Measurements from ENCODE around the gene TMEM132A.
A peak's percentile ranks its signal among the peaks of the same experiment; 100 is the strongest.

TMEM132A gene

DNA sequence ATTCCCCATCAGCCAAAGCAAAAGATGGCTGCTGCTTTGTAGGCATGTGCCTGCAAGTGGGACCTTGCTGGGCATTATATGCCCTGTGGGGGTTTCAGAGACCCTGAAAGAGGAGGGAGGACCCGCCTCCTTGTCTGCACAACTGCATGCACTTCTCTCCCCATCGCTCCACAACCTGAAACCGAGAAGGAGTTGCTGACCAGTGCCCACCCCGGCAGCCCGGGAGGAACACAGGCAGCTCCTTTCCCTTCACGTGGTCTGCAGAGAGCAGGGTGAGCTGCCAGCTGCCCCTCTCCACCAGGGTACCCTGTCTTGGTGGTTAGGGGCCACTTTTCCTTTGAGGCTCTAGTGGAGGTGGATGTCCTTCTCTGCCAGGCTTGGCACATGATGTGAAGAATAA lies 1.4 kb upstream of the TMEM132A start:
- DNase-seq: no peak

GRCh38 chr11:60923326-60923725 lies 934 bp upstream of the TMEM132A start:
- no peak for DNase-seq

- no peak for DNase-seq
Measured at GRCh38 chr11:60923800-60924109, 505 bp upstream of the TMEM132A start.

- DNase-seq: no peak
Measured at GRCh38 chr11:60924906-60925853, 920 bp downstream of the TMEM132A start.

GRCh38 chr11:60925868-60926267 lies 1.6 kb downstream of the TMEM132A start:
- DNase-seq: no peak

GRCh38 chr11:60926500-60926899 lies 2.2 kb downstream of the TMEM132A start:
- DNase-seq: no peak

DNA sequence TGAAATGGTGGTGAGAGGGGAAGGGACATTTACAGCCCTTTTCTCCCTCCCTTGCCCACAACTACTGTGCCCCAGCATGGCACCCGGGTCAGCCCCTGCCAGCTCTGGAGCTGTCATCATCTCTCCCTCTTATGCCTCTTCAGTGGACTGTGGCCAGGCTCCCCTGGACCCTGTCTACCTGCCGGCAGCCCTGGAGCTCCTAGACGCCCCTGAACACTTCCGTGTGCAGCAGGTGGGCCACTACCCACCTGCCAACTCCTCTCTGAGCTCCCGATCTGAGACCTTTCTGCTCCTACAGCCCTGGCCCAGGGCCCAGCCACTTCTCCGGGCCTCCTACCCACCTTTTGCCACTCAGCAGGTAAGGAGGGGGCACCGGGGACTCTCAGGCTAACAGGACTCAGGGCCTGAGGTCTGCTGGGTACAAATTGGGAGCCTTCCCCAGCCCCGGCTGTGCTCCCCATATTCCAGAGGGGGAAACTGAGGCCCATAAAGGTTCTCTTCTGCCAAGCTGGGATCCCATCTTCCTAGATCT lies 2.9 kb downstream of the TMEM132A start:
- DNase-seq: no peak

GRCh38 chr11:60927600-60927999 lies 3.3 kb downstream of the TMEM132A start:
- DNase-seq: no peak

DNA sequence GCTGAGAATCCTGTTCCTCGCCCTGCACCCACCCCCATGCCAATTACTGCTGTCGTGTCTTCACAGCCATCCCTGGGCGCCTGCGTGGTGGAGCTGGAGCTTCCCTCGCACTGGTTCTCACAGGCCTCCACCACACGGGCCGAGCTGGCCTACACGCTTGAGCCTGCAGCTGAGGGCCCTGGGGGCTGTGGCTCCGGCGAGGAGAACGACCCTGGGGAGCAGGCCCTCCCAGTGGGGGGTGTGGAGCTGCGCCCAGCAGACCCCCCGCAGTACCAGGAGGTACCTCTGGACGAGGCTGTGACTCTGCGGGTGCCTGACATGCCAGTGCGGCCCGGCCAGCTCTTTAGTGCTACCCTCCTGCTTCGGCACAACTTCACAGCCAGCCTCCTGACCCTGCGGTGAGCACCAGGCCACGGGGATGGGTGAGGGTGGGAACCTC lies 4.3 kb downstream of the TMEM132A start:
- no peak for DNase-seq

GRCh38 chr11:60929764-60930163 lies 5.5 kb downstream of the TMEM132A start:
- DNase-seq: no peak

GRCh38 chr11:60930394-60930793 lies 6.1 kb downstream of the TMEM132A start:
- DNase-seq: no peak

DNA sequence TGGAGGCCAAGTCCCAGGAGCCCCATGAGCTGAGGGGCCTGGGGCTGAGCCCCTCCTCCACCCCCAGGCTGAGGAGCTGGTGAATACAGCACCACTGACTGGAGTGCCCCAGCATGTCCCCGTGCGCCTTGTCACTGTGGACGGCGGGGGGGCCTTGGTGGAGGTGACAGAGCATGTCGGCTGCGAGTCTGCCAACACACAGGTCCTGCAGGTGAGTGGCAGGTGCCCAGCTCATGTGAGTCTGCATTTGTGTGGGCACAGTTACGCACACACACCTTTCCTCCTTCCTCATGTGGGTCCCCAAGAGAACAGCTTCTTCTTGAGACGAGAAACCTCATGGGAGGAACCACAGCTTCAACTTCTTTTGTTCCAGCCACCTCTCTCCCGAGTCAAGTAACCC lies 7.7 kb downstream of the TMEM132A start:
- DNase-seq: peak in 1 of 2 donors; percentile 71

GRCh38 chr11:60932605-60933356 lies 8.5 kb downstream of the TMEM132A start:
- DNase-seq: no peak

GRCh38 chr11:60933416-60934123 lies 9.3 kb downstream of the TMEM132A start:
- no peak for DNase-seq

DNA sequence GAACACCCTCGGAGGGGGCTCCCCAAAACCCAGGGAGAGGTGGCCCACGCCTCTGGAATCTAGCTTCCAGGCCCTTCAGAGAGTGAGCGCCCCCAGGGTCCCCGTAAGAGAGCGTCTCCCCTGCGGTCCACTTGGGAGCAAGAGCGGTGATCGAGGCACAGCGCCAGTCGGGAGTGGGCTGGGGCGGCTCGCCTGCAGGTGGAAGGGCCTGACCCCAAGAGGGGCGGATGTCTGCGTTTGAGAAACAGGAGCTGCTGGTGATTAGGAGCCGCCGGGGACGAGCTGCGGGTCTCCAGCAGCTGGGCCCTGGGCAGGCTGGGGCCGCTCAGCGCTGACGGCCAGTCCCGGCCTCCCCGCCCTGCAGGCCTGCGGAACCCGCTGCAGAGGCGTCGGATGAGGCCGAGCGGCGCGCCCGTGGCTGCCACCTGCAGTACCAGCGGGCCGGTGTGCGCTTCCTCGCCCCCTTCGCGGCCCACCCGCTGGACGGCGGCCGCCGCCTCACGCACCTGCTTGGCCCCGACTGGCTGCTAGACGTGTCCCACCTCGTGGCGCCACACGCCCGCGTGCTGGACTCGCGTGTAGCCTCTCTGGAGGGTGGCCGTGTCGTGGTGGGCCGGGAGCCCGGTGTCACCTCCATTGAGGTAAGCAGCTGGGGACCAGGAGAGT lies 10.0 kb downstream of the TMEM132A start:
- no peak for DNase-seq

DNA sequence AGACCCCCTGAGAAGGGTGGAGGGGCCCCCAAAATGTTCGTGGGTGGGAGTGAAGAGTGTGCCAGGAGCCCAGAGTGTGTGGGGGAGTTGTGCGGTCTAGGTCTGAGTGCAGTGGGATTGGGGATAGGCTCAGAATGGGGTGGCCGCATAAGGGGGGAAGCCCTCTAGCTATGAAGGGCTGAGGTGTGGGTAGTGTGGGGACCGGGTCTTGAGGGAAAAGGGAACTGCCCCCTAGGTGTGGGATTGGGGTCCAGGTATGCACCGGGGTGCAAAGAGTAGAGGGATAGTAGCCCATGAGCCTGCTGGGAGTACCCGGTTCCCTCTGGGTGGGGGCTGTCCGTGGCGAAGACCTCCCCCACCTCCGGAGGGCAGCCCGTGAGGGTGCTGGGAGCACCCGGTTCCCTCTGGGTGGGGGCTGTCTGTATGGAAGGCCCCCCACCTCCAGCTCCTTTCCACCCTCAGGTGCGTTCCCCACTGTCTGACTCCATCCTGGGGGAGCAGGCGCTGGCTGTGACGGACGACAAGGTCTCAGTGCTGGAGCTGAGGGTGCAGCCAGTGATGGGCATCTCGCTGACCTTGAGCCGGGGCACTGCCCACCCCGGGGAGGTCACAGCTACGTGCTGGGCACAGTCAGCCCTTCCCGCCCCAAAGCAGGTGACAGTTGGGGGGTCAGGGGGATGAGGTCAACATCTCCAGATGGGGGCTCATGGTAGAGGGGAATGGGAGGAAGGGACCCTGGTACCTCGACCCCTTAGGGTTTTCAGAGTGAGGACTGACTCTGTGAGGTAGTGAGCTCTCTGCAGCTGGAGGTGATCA lies 10.7 kb downstream of the TMEM132A start:
- DNase-seq: no peak

DNA sequence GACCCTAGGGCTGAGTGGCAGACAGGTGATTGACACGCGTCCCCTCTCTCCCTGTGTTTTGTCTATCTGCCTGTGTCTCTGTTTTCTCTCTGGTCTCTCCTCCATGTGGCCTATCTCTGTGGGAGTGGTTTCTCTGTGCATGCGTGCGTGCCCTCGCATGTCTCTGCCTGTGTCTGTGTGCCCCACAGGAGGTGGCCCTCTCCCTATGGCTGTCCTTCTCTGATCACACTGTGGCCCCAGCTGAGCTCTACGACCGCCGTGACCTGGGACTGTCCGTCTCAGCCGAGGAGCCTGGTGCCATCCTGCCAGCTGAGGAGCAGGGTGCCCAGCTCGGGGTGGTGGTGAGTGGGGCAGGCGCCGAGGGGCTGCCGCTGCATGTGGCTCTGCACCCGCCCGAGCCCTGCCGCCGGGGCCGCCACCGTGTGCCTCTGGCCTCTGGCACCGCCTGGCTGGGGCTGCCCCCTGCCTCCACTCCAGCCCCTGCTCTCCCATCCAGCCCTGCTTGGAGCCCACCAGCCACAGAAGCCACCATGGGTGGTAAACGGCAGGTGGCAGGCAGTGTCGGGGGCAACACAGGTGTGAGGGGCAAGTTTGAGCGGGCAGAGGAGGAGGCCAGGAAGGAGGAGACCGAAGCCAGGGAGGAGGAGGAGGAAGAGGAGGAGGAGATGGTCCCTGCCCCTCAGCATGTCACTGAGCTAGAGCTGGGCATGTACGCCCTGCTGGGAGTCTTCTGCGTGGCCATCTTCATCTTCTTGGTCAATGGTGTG lies 11.6 kb downstream of the TMEM132A start:
- no peak for DNase-seq

GRCh38 chr11:60936467-60937143 lies 12.3 kb downstream of the TMEM132A start:
- DNase-seq: no peak

- no peak for DNase-seq
Measured at GRCh38 chr11:60937144-60937527, 12.9 kb downstream of the TMEM132A start.

- no peak for DNase-seq
Measured at GRCh38 chr11:60937811-60938210, 13.6 kb downstream of the TMEM132A start.
